HG03354 (cell line): ENCODE measurements around the gene SNHG17.
"Not testable (repeated sequence)": the region's sequence is repeated elsewhere in the genome, so short reads cannot be mapped to it uniquely, and the experiment has no call there.

Experiments
- ATAC-seq: cut with Tn5 transposase; IDR thresholded peaks from one replicate; pipeline ENCODE4 v1.9.1; 2021; ENCODE audit warnings: mild to moderate bottlenecking; ENCODE audit not compliant: unreplicated experiment, poor library complexity, severe bottlenecking

SNHG17 gene

GRCh38 chr20:38424401-38424800 lies 10.7 kb downstream of the SNHG17 start:
- no peak for ATAC-seq

GRCh38 chr20:38423541-38423940 lies 11.6 kb downstream of the SNHG17 start:
- ATAC-seq = no peak

- ATAC-seq = no peak
Measured at GRCh38 chr20:38421915-38422314, 13.2 kb downstream of the SNHG17 start.

- no peak for ATAC-seq
Measured at GRCh38 chr20:38420388-38421085, 14.6 kb downstream of the SNHG17 start.

GRCh38 chr20:38418509-38419204 lies 16.5 kb downstream of the SNHG17 start:
- ATAC-seq = no peak

GRCh38 chr20:38414769-38415450 lies 20.2 kb downstream of the SNHG17 start:
- ATAC-seq = no peak

- no peak for ATAC-seq
Measured at GRCh38 chr20:38412877-38413577, 22.1 kb downstream of the SNHG17 start.

- ATAC-seq = not testable (repeated sequence)
Measured at GRCh38 chr20:38407822-38408221, 27.3 kb downstream of the SNHG17 start.

- no peak for ATAC-seq
Measured at GRCh38 chr20:38407321-38407720, 27.8 kb downstream of the SNHG17 start.

- ATAC-seq = no peak
Measured at GRCh38 chr20:38406476-38406875, 28.7 kb downstream of the SNHG17 start.

GRCh38 chr20:38405132-38405531 lies 30.0 kb downstream of the SNHG17 start:
- no peak for ATAC-seq

- no peak for ATAC-seq
Measured at GRCh38 chr20:38404016-38404415, 31.1 kb downstream of the SNHG17 start.

- no peak for ATAC-seq
Measured at GRCh38 chr20:38402816-38403215, 32.3 kb downstream of the SNHG17 start.

- ATAC-seq = no peak
Measured at GRCh38 chr20:38402089-38402488, 33.0 kb downstream of the SNHG17 start.

GRCh38 chr20:38395751-38396395 lies 39.3 kb downstream of the SNHG17 start:
- ATAC-seq = not testable (repeated sequence)

GRCh38 chr20:38395165-38395564 lies 40.0 kb downstream of the SNHG17 start:
- ATAC-seq = no peak

GRCh38 chr20:38393259-38393658 lies 41.9 kb downstream of the SNHG17 start:
- ATAC-seq = no peak

- ATAC-seq = no peak
Measured at GRCh38 chr20:38392356-38392755, 42.8 kb downstream of the SNHG17 start.

GRCh38 chr20:38387953-38388352 lies 47.2 kb downstream of the SNHG17 start:
- ATAC-seq = no peak

- ATAC-seq = no peak
Measured at GRCh38 chr20:38386851-38387250, 48.3 kb downstream of the SNHG17 start.
